Kidney (tissue), 14 donors: ENCODE measurements around the gene KIRREL3. TPM values are rescaled to one million over a fixed set of nuclear protein-coding genes. Genes with fewer than 3 reads are reported as not detected.

ENCODE experiments used
- DNase-seq, 5 donors: peaks; one replicate each; pipeline ENCODE4 v3.0.0-alpha.2; 2013 to 2020
- FAIRE-seq: peaks from 2 replicates; lab custom pipeline; 2012; peaks lifted over from hg19 to GRCh38; lab: Jason Lieb, UNC
- H3K27ac ChIP-seq, 2 donors: one replicate each; pipeline ENCODE4 v1.7.0; 2013; ENCODE audit warnings: low read depth in 2 of 2, low read length in 2 of 2, inconsistent platforms in 1 of 2
- H3K27me3 ChIP-seq: one replicate; pipeline ENCODE4 v1.7.1; 2013; ENCODE audit warnings: low read length, inconsistent platforms; ENCODE audit not compliant: control insufficient read depth, insufficient read depth
- H3K36me3 ChIP-seq, 3 donors: one replicate each; pipeline versions ENCODE4 v1.7.0 to v1.7.1; 2013; ENCODE audit warnings: low read length in 3 of 3, control low read depth in 1 of 3, inconsistent platforms in 1 of 3; ENCODE audit not compliant: insufficient read depth in 3 of 3, control insufficient read depth in 2 of 3
- H3K4me1 ChIP-seq, 3 donors: one replicate each; pipeline versions ENCODE4 v1.7.0 to v1.7.1; 2013; ENCODE audit warnings: low read length in 3 of 3, inconsistent platforms in 1 of 3, low read depth in 1 of 3; ENCODE audit not compliant: control insufficient read depth in 2 of 3, insufficient read depth in 2 of 3
- H3K4me3 ChIP-seq, 3 donors: one replicate each; pipeline versions ENCODE4 v1.7.0 to v1.8.1; 2013; ENCODE audit warnings: low read length in 3 of 3, control low read depth in 1 of 3, inconsistent platforms in 1 of 3
- H3K9ac ChIP-seq, 3 donors: one replicate each; pipeline versions ENCODE4 v1.7.0 to v1.7.1; 2013; ENCODE audit warnings: low read length in 3 of 3, control low read depth in 1 of 3, inconsistent platforms in 1 of 3
- H3K9me3 ChIP-seq, 3 donors: one replicate each; pipeline versions ENCODE4 v1.7.0 to v1.7.1; 2013; ENCODE audit warnings: low read length in 3 of 3, control low read depth in 1 of 3, inconsistent platforms in 1 of 3; ENCODE audit not compliant: control insufficient read depth in 2 of 3, insufficient read depth in 1 of 3
- CTCF ChIP-seq: IDR thresholded peaks from 3 replicates; pipeline ENCODE4 v1.5.1; 2012; ENCODE audit warnings: mild to moderate bottlenecking, moderate library complexity, borderline replicate concordance; ENCODE audit not compliant: insufficient read depth; ENCODE audit errors: extremely low read depth
- intact Hi-C: fragments of 100-400 bp; cut with DNase I; formaldehyde crosslinking; loops from one replicate; pipeline ENCODE4 v1.11.1; 2022
- polyA plus RNA-seq: library from polyadenylated mRNA; stranded (reverse); fragments of 350-450 nt; fragmentation: Illumina TruSeq; extraction: RNeasy Lipid Tissue Mini Kit (QIAGEN cat#74804); gene quantifications from one replicate; pipeline ENCODE4 v1.2.3, GENCODE V29; 2014; ENCODE audit warnings: low read depth, low replicate concordance; ENCODE audit not compliant: insufficient read depth
- total RNA-seq: library from RNA; stranded (reverse); fragmentation: NEBNext Ultra II Directional; extraction: Animal tissue kit (Norgen Biotek cat#: 25700); gene quantifications from one replicate; pipeline ENCODE4 v1.2.1, GENCODE V29; 2021
- donor health status: control.
- donor health status: control.
- donor health status: control.
- donor health status: control.
- donor health status: control.
- donor health status: DM: yes; HTN: yes; CAD: no.
- donor health status: Normal renal cell carcinoma (clear cell type).

The KIRREL3 gene
- total and polyA plus RNA-seq, 2 donors from 2014 or later: 0.19 to 0.22 TPM

- no peak overlapping the region for H3K4me3 ChIP-seq
- no peak overlapping the region for H3K9ac ChIP-seq
- no peaks in the 10 kb centered on the region for H3K27me3 ChIP-seq
- no peak overlapping the region for H3K27ac ChIP-seq
- no peaks in the 10 kb centered on the region for H3K4me1 ChIP-seq
- no peaks in the 10 kb centered on the region for H3K36me3 ChIP-seq
- intact Hi-C loops: no loop called here
- TF ChIP-seq CTCF: no peak
- FAIRE-seq (no peak), DNase-seq (no peak)
- no peaks in the 10 kb centered on the region for H3K9me3 ChIP-seq
Observed at GRCh38 chr11:126646701-126647557, 353.6 kb downstream of the KIRREL3 start.

- no peak for DNase-seq
- H3K4me3 ChIP-seq: no peak overlapping the region
- intact Hi-C loops: no loop called here
- no peak for FAIRE-seq
- no peaks in the 10 kb centered on the region for H3K36me3 ChIP-seq
- H3K27ac ChIP-seq: no peak overlapping the region
- no peak overlapping the region for H3K9ac ChIP-seq
- no peaks in the 10 kb centered on the region for H3K27me3 ChIP-seq
- H3K9me3 ChIP-seq: no peaks in the 10 kb centered on the region
- no peak for TF ChIP-seq CTCF
- no peaks in the 10 kb centered on the region for H3K4me1 ChIP-seq
Observed at GRCh38 chr11:126645186-126645585, 355.4 kb downstream of the KIRREL3 start.

- Histone ChIP-seq H3K9me3 (no peaks in the 10 kb centered on the region), H3K36me3 (no peaks in the 10 kb centered on the region), H3K4me3 (no peak overlapping the region), H3K9ac (no peak overlapping the region), H3K4me1 (no peaks in the 10 kb centered on the region), H3K27ac (no peak overlapping the region), H3K27me3 (no peaks in the 10 kb centered on the region)
- intact Hi-C loops: no loop called here
- no peak for FAIRE-seq
- TF ChIP-seq CTCF: no peak
- no peak for DNase-seq
Observed at GRCh38 chr11:126640186-126640585, 360.4 kb downstream of the KIRREL3 start.

DNA sequence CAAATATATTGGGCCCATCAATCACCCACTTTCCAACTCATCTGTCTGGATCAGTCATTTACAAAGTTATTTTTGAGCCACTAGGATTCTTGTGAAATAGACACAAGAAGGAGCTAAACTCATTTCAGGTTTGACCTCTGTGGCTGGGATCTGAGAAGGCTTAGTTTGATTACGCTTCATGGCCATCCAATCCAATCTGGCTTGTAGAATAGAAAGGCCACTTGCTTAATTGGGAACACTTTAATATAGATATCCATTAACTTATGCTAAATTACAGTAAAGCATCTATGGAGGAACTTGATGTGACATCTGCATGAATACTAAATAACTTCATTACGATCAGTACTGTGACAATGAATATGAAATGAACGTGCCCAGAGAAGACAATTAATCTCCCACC, 360.9 kb downstream of the KIRREL3 start:
- TF ChIP-seq CTCF: no peak
- DNase-seq (no peak), FAIRE-seq (no peak)
- Histone ChIP-seq H3K9me3 (no peaks in the 10 kb centered on the region), H3K4me3 (no peak overlapping the region), H3K9ac (no peak overlapping the region), H3K36me3 (no peaks in the 10 kb centered on the region), H3K27ac (no peak overlapping the region), H3K4me1 (no peaks in the 10 kb centered on the region), H3K27me3 (no peaks in the 10 kb centered on the region)
- intact Hi-C loops: no loop called here
